HCT116 (cell line): ENCODE data around the gene POLR2I. TPM values are rescaled to one million over a fixed set of nuclear protein-coding genes. Genes with fewer than 3 reads are reported as not detected.

Experiments used
- ATAC-seq: fragments of 200-7000 bp; cut with Tn5 transposase; 2 replicates; pipeline ENCODE4 v1.9.1; 2020; ENCODE audit warnings: mild to moderate bottlenecking, moderate library complexity
- BruUV-seq: library from RNA; stranded (reverse); fragments of 400-500 nt; replicated peaks from 2 replicates; lab custom pipeline; 2021; lab: Mats Ljungman, UMichigan
- CTCF ChIA-PET: fragments of 300-600 bp; sonication (Branson Sonifier 250); formaldehyde crosslinking; loops from one replicate; lab custom pipeline; 2021; ENCODE audit warnings: antibody characterized with exemption; lab: Charles Lee
- POLR2A ChIA-PET: fragments of 300-600, 350-600 bp; sonication (Branson Sonifier 250); formaldehyde crosslinking; loops from one replicate; lab custom pipeline; 2021; ENCODE audit warnings: antibody characterized with exemption; lab: Charles Lee
- RAD21 ChIA-PET, 2 experiments: fragments of 300-600 bp; sonication (Branson Sonifier 250); formaldehyde crosslinking; loops; one replicate each; lab custom pipeline; 2023; ENCODE audit warnings: low total read pairs in 2 of 2; ENCODE audit not compliant: uncharacterized antibody in 2 of 2, unreplicated experiment in 2 of 2, low non-redundant PET in 1 of 2; lab: Charles Lee
- DNase-seq: peaks from one replicate; pipeline ENCODE4 v3.0.0-alpha.2; 2010; ENCODE audit warnings: low read depth, low spot score
- H2AFZ ChIP-seq: fragments of 200-600 bp; shearing (Covaris generic), sonication (generic); 2 replicates; pipeline ENCODE4 v1.6.1; 2017; ENCODE audit warnings: low read depth, mixed run types, mixed read lengths, antibody characterized with exemption, low read length; ENCODE audit not compliant: poor library complexity, severe bottlenecking
- H3K27ac ChIP-seq: 2 replicates; pipeline ENCODE4 v1.5.1; 2012; ENCODE audit warnings: low read depth, low read length
- H3K27me3 ChIP-seq: fragments of 200-600 bp; sonication (generic); 2 replicates; pipeline ENCODE4 v1.6.1; 2016; ENCODE audit warnings: mixed run types, low read length, mixed read lengths; ENCODE audit not compliant: insufficient read depth
- H3K36me3 ChIP-seq, 2 experiments: fragments of 200-500 bp in 1 of 2; fragments of 200-600 bp in 1 of 2; sonication (Bioruptor generic) in 1 of 2; sonication (generic) in 1 of 2; 2 replicates each; pipeline versions ENCODE4 v1.5.1 to v1.6.1; 2014 to 2016; ENCODE audit warnings: low read length in 2 of 2, inconsistent platforms in 1 of 2, mixed read lengths in 1 of 2, mixed run types in 1 of 2; ENCODE audit not compliant: insufficient read depth in 2 of 2, control insufficient read depth in 1 of 2
- H3K4me1 ChIP-seq, 2 experiments: fragments of 200-600 bp in 1 of 2; sonication (generic) in 1 of 2; 2 replicates each; pipeline versions ENCODE4 v1.5.1 to v1.6.1; 2012 to 2017; ENCODE audit warnings: low read length in 2 of 2, inconsistent platforms in 1 of 2, mild to moderate bottlenecking in 1 of 2, mixed read lengths in 1 of 2, mixed run types in 1 of 2, moderate library complexity in 1 of 2; ENCODE audit not compliant: insufficient read depth in 2 of 2, control insufficient read depth in 1 of 2
- H3K4me2 ChIP-seq: fragments of 200-600 bp; sonication (generic); 2 replicates; pipeline ENCODE4 v1.6.1; 2017; ENCODE audit warnings: mixed run types, low read length, mixed read lengths
- H3K4me3 ChIP-seq, 2 experiments: fragments of 200-600 bp in 1 of 2; sonication (generic) in 1 of 2; replicated peaks in 1 of 2; 2 replicates each; pipeline ENCODE4 v1.5.1; 2011 to 2016; ENCODE audit warnings: low read length in 2 of 2, control low read depth in 1 of 2, low read depth in 1 of 2, mild to moderate bottlenecking in 1 of 2, mixed read lengths in 1 of 2, mixed run types in 1 of 2
- H3K79me2 ChIP-seq: fragments of 200-600 bp; sonication (generic); 2 replicates; pipeline ENCODE4 v1.6.1; 2017; ENCODE audit warnings: mild to moderate bottlenecking, mixed run types, low read length, moderate library complexity, mixed read lengths; ENCODE audit not compliant: insufficient read depth
- H3K9ac ChIP-seq: fragments of 200-600 bp; sonication (generic); 2 replicates; pipeline ENCODE4 v1.6.1; 2016; ENCODE audit warnings: low read length, mixed read lengths
- H3K9me2 ChIP-seq: fragments of 200-600 bp; sonication (generic), shearing (Covaris generic); 2 replicates; pipeline ENCODE4 v1.6.1; 2017; ENCODE audit warnings: mixed run types, mild to moderate bottlenecking, moderate library complexity; ENCODE audit not compliant: insufficient read depth
- H3K9me3 ChIP-seq, 2 experiments: fragments of 200-500 bp in 1 of 2; fragments of 200-600 bp in 1 of 2; sonication (Bioruptor generic) in 1 of 2; sonication (generic) in 1 of 2; 2 replicates each; pipeline ENCODE4 v1.6.1; 2014 to 2017; ENCODE audit warnings: low read length in 2 of 2, mixed read lengths in 2 of 2, inconsistent platforms in 1 of 2, low read depth in 1 of 2, mild to moderate bottlenecking in 1 of 2, mixed run types in 1 of 2, moderate library complexity in 1 of 2; ENCODE audit not compliant: control insufficient read depth in 1 of 2, insufficient read depth in 1 of 2
- H4K20me1 ChIP-seq: fragments of 200-600 bp; sonication (generic), shearing (Covaris generic); 2 replicates; pipeline ENCODE4 v1.6.1; 2017; ENCODE audit warnings: mixed run types, mild to moderate bottlenecking, moderate library complexity; ENCODE audit not compliant: insufficient read depth
- EZH2phosphoT487 ChIP-seq: fragments of 200-600 bp; IDR thresholded peaks from 2 replicates; pipeline ENCODE4 v1.6.1; 2018; ENCODE audit warnings: antibody characterized with exemption, borderline replicate concordance
- MAX ChIP-seq: IDR thresholded peaks from 2 replicates; pipeline ENCODE4 v1.6.1; 2012
- POLR2A ChIP-seq: IDR thresholded peaks from 2 replicates; pipeline ENCODE4 v1.7.0; 2011; ENCODE audit warnings: borderline replicate concordance; ENCODE audit not compliant: insufficient read depth, insufficient read length; ENCODE audit errors: extremely low read depth
- SIN3A ChIP-seq: IDR thresholded peaks from 2 replicates; pipeline ENCODE4 v1.6.1; 2012; ENCODE audit warnings: low read depth
- TCF7L2 ChIP-seq: IDR thresholded peaks from 2 replicates; pipeline ENCODE4 v1.7.0; 2011; ENCODE audit warnings: borderline replicate concordance, inconsistent platforms; ENCODE audit not compliant: insufficient read depth, insufficient read length; ENCODE audit errors: extremely low read depth
- YY1 ChIP-seq: IDR thresholded peaks from 2 replicates; pipeline ENCODE4 v1.6.1; 2011; ENCODE audit warnings: low read length, low read depth, moderate library complexity, mild to moderate bottlenecking; ENCODE audit not compliant: insufficient replicate concordance; ENCODE audit errors: extremely low read depth
- ZFX ChIP-seq: fragments of 450-650 bp; IDR thresholded peaks from 2 replicates; pipeline ENCODE4 v1.6.1; 2017
- intact Hi-C: fragments of 100-400 bp; cut with micrococcal nuclease; formaldehyde crosslinking; loops from 2 replicates; pipeline ENCODE4 v1.10.0; 2022
- total RNA-seq: library from RNA; stranded (reverse); gene quantifications from one replicate; pipeline ENCODE4 v1.2.1, GENCODE V29; 2021; ENCODE audit not compliant: unreplicated experiment

POLR2I gene
- total RNA-seq, 1 experiment from 2014 or later: 108 TPM

GRCh38 chr19:36139473-36140303 is 25.0 kb upstream of the POLR2I start, which contains the start of gene CAPNS1 (continued):
- TF ChIP-seq TCF7L2 (peak; percentile 55), ZFX (peak; percentile 60; the same call in 1 of the 2 replicates), MAX (peak; percentile 67), YY1 (peak; percentile 37), EZH2phosphoT487 (no peak)

DNA sequence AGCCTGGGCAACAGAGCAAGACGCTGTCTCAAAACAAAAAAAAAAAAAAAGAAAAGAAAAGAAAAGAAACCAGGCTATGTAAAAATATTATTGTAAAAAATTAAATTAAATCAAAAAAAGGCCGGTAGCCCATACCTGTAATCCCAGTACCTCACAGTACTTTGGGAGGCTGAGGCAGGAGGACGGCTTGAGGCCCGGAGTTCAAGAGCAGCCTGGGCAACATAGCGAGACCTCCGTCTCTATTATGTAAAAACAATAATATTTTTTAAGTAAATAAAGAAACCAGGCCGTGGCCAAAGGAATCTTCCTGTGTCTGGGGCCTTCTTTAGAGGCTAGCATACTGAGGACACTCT is 24.4 kb upstream of the POLR2I start:
- H3K9me2 ChIP-seq: no peaks in the 10 kb centered on the region
- ATAC-seq (no peak), DNase-seq (no peak)
- TF ChIP-seq POLR2A (no peak), SIN3A (0 out of 2 replicates have a peak, but pooled peaks have one; percentile 9)
- peak overlapping the region; percentile 98 for H3K27ac ChIP-seq
- H4K20me1 ChIP-seq: peaks cover 6% of the 10 kb centered on the region; the same call in 1 of the 2 replicates
- peak overlapping the region; percentile 96 for H3K4me2 ChIP-seq
- no peaks in the 10 kb centered on the region for H3K27me3 ChIP-seq
- ChIA-PET POLR2A (interaction anchor here (1.0 to 3.0 kb wide), 3 partner anchors 8 to 24 kb away, joined by 3 to 19 read pairs (median 9); partner anchors contain the start of genes POLR2I and TBCB), RAD21 (interaction anchor here in 1 of 2 experiments (1.9 kb wide), 1 partner anchor 11 kb away, joined by 4 read pairs; no protein-coding TSS in a partner anchor), CTCF (interaction anchor here (1.0 to 1.1 kb wide), 2 partner anchors 9 to 11 kb away, joined by 3 to 6 read pairs; no protein-coding TSS in a partner anchor)
- intact Hi-C loops: loop anchor here (10.0 kb wide), 1 partner anchor 1076 kb away; the partner anchor contains the start of genes ZNF383 and ZNF585B
- H3K36me3 ChIP-seq: peaks cover 12 to 15% of the 10 kb centered on the region in 2 experiments
- H3K4me1 ChIP-seq: peaks cover 49 to 65% of the 10 kb centered on the region in 2 experiments
- H3K9me3 ChIP-seq: no peaks in the 10 kb centered on the region
- BruUV-seq: no TSS peak
- peak overlapping the region; percentile 87 to 94 for H3K4me3 ChIP-seq
- peaks cover 30% of the 10 kb centered on the region for H3K79me2 ChIP-seq
- H3K9ac ChIP-seq: peak overlapping the region; percentile 99
- no peak overlapping the region for H2AFZ ChIP-seq
